ENCODE measurements around the gene ADAM19. TPM values are rescaled to one million over a fixed set of nuclear protein-coding genes. Genes with fewer than 3 reads are reported as not detected.

ADAM19 gene
- total and polyA plus RNA-seq, 2 experiments from 2014 or later = 9.1 to 13.2 TPM

- TF ChIP-seq, protein P1, sequence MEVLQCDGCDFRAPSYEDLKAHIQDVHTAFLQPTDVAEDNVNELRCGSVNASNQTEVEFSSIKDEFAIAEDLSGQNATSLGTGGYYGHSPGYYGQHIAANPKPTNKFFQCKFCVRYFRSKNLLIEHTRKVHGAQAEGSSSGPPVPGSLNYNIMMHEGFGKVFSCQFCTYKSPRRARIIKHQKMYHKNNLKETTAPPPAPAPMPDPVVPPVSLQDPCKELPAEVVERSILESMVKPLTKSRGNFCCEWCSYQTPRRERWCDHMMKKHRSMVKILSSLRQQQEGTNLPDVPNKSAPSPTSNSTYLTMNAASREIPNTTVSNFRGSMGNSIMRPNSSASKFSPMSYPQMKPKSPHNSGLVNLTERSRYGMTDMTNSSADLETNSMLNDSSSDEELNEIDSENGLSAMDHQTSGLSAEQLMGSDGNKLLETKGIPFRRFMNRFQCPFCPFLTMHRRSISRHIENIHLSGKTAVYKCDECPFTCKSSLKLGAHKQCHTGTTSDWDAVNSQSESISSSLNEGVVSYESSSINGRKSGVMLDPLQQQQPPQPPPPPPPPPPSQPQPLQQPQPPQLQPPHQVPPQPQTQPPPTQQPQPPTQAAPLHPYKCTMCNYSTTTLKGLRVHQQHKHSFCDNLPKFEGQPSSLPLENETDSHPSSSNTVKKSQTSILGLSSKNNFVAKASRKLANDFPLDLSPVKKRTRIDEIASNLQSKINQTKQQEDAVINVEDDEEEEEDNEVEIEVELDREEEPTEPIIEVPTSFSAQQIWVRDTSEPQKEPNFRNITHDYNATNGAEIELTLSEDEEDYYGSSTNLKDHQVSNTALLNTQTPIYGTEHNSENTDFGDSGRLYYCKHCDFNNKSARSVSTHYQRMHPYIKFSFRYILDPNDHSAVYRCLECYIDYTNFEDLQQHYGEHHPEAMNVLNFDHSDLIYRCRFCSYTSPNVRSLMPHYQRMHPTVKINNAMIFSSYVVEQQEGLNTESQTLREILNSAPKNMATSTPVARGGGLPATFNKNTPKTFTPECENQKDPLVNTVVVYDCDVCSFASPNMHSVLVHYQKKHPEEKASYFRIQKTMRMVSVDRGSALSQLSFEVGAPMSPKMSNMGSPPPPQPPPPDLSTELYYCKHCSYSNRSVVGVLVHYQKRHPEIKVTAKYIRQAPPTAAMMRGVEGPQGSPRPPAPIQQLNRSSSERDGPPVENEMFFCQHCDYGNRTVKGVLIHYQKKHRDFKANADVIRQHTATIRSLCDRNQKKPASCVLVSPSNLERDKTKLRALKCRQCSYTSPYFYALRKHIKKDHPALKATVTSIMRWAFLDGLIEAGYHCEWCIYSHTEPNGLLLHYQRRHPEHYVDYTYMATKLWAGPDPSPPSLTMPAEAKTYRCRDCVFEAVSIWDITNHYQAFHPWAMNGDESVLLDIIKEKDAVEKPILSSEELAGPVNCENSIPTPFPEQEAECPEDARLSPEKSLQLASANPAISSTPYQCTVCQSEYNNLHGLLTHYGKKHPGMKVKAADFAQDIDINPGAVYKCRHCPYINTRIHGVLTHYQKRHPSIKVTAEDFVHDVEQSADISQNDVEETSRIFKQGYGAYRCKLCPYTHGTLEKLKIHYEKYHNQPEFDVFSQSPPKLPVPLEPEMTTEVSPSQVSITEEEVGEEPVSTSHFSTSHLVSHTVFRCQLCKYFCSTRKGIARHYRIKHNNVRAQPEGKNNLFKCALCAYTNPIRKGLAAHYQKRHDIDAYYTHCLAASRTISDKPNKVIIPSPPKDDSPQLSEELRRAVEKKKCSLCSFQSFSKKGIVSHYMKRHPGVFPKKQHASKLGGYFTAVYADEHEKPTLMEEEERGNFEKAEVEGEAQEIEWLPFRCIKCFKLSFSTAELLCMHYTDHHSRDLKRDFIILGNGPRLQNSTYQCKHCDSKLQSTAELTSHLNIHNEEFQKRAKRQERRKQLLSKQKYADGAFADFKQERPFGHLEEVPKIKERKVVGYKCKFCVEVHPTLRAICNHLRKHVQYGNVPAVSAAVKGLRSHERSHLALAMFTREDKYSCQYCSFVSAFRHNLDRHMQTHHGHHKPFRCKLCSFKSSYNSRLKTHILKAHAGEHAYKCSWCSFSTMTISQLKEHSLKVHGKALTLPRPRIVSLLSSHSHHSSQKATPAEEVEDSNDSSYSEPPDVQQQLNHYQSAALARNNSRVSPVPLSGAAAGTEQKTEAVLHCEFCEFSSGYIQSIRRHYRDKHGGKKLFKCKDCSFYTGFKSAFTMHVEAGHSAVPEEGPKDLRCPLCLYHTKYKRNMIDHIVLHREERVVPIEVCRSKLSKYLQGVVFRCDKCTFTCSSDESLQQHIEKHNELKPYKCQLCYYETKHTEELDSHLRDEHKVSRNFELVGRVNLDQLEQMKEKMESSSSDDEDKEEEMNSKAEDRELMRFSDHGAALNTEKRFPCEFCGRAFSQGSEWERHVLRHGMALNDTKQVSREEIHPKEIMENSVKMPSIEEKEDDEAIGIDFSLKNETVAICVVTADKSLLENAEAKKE (CRISPR knock-in tag; IDR thresholded peaks at IDR 0.05) = no peak
- no peak for TF ChIP-seq EZH2phosphoT487 (IDR thresholded peaks at IDR 0.05; ENCODE audit: unreplicated experiment)
Observed at GRCh38 chr5:157529002-157529401, 46.6 kb downstream of the ADAM19 start (continued).

DNA sequence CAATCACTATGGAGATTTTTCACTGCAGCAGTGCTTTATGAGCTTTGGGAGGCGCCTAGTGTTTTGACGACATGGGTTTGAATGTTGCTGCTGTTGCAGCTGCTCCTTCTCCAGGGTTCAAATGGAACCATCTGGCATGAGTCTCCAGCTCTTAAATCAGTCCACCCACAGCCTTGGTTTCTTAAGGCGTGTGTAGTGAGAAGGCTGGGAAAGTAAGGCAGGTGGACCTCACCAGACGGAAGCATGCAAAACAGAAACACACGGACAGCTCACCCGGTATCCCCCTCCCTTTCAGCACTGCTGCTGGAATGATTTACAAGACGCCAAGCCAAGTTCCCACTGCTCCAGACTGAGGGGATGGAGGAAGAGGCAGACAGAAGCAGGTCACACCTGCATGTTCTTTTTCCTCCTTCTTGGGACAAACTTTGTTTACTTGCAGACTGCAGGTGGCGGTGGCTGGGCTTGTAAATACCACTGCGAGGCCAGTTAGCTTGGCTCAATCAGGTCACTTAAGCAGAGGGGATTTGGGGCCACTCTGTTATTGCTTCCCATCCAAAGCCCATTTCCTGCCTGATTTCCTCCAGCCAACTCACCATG is 47.4 kb downstream of the ADAM19 start:
- Histone ChIP-seq H3K27ac (ENCODE audit: low read depth) (no peak overlapping the region), H3F3A (replicated peaks; ENCODE audit: low read depth) (no peaks in the 10 kb centered on the region), H3K36me3 (ENCODE audit: insufficient read depth) (no peaks in the 10 kb centered on the region), H2AFZ (no peak overlapping the region), H3K4me1 (ENCODE audit: insufficient read depth) (no peaks in the 10 kb centered on the region), H3K4me2 (no peak overlapping the region), H3K79me2 (replicated peaks; ENCODE audit: insufficient read depth) (no peaks in the 10 kb centered on the region), H3K27me3 (ENCODE audit: insufficient read depth) (no peaks in the 10 kb centered on the region), H4K20me1 (replicated peaks; ENCODE audit: insufficient read depth) (no peaks in the 10 kb centered on the region), H3K9me2 (ENCODE audit: insufficient read depth) (no peaks in the 10 kb centered on the region), H3K4me3 (no peak overlapping the region)
- Mint-ChIP-seq H3K27ac (peak overlapping the region; percentile 74; the same call in 1 of the 2 replicates), H3K36me3 (ENCODE audit: low read depth) (peaks cover 7% of the 10 kb centered on the region; the same call in 2 of the 3 replicates), H3K9me3 (no peaks in the 10 kb centered on the region), H3K27me3 (ENCODE audit: insufficient read depth, low read depth, poor library complexity) (peaks cover 6% of the 10 kb centered on the region), H3K4me1 (peaks cover 11% of the 10 kb centered on the region), H3K4me3 (no peak overlapping the region)
- peak; percentile 70 for ATAC-seq
- TF ChIP-seq, protein P2, sequence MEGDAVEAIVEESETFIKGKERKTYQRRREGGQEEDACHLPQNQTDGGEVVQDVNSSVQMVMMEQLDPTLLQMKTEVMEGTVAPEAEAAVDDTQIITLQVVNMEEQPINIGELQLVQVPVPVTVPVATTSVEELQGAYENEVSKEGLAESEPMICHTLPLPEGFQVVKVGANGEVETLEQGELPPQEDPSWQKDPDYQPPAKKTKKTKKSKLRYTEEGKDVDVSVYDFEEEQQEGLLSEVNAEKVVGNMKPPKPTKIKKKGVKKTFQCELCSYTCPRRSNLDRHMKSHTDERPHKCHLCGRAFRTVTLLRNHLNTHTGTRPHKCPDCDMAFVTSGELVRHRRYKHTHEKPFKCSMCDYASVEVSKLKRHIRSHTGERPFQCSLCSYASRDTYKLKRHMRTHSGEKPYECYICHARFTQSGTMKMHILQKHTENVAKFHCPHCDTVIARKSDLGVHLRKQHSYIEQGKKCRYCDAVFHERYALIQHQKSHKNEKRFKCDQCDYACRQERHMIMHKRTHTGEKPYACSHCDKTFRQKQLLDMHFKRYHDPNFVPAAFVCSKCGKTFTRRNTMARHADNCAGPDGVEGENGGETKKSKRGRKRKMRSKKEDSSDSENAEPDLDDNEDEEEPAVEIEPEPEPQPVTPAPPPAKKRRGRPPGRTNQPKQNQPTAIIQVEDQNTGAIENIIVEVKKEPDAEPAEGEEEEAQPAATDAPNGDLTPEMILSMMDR (conservative IDR thresholded peaks at IDR 0.05; ENCODE audit: low read depth in 2 of 2) = peak in 1 of 2 experiments; percentile 43; a peak in 2 of 4 replicates
- TF ChIP-seq ETS1 (IDR thresholded peaks at IDR 0.05) (no peak), STAT1 (IDR thresholded peaks at IDR 0.05; ENCODE audit: unreplicated experiment) (no peak)
- TF ChIP-seq, protein P3, sequence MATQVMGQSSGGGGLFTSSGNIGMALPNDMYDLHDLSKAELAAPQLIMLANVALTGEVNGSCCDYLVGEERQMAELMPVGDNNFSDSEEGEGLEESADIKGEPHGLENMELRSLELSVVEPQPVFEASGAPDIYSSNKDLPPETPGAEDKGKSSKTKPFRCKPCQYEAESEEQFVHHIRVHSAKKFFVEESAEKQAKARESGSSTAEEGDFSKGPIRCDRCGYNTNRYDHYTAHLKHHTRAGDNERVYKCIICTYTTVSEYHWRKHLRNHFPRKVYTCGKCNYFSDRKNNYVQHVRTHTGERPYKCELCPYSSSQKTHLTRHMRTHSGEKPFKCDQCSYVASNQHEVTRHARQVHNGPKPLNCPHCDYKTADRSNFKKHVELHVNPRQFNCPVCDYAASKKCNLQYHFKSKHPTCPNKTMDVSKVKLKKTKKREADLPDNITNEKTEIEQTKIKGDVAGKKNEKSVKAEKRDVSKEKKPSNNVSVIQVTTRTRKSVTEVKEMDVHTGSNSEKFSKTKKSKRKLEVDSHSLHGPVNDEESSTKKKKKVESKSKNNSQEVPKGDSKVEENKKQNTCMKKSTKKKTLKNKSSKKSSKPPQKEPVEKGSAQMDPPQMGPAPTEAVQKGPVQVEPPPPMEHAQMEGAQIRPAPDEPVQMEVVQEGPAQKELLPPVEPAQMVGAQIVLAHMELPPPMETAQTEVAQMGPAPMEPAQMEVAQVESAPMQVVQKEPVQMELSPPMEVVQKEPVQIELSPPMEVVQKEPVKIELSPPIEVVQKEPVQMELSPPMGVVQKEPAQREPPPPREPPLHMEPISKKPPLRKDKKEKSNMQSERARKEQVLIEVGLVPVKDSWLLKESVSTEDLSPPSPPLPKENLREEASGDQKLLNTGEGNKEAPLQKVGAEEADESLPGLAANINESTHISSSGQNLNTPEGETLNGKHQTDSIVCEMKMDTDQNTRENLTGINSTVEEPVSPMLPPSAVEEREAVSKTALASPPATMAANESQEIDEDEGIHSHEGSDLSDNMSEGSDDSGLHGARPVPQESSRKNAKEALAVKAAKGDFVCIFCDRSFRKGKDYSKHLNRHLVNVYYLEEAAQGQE (IDR thresholded peaks at IDR 0.05; ENCODE audit: unreplicated experiment) = no peak
- peak; percentile 62 for DNase-seq (ENCODE audit: low spot score)

Measured in GM23338 (cell line).